Parathyroid adenoma (tissue), 2 donors: ENCODE measurements around the gene AKT3.

Source experiments
- H2AFZ ChIP-seq: fragments of 300-600 bp; sonication (generic); one replicate; pipeline ENCODE4 v1.7.0; 2017; ENCODE audit warnings: antibody characterized with exemption, mild to moderate bottlenecking
- H3K27ac ChIP-seq: fragments of 300-600 bp; sonication (generic); one replicate; pipeline ENCODE4 v1.7.0; 2017
- H3K27me3 ChIP-seq: fragments of 300-600 bp; sonication (generic); one replicate; pipeline ENCODE4 v1.7.0; 2017; ENCODE audit warnings: low read length; ENCODE audit not compliant: control insufficient read depth, insufficient read depth
- H3K36me3 ChIP-seq: fragments of 300-600 bp; sonication (generic); one replicate; pipeline ENCODE4 v1.7.0; 2017; ENCODE audit warnings: low read length; ENCODE audit not compliant: control insufficient read depth, insufficient read depth
- H3K4me1 ChIP-seq: fragments of 300-600 bp; sonication (generic); one replicate; pipeline ENCODE4 v1.7.0; 2017; ENCODE audit warnings: control low read depth
- H3K4me2 ChIP-seq: fragments of 300-600 bp; sonication (generic); one replicate; pipeline ENCODE4 v1.7.0; 2017; ENCODE audit warnings: low read length
- H3K4me3 ChIP-seq: fragments of 300-600 bp; sonication (generic); one replicate; pipeline ENCODE4 v1.7.0; 2017; ENCODE audit warnings: low read depth, low read length
- H3K79me2 ChIP-seq: fragments of 300-600 bp; sonication (generic); one replicate; pipeline ENCODE4 v1.7.0; 2017; ENCODE audit warnings: control low read depth
- H3K9ac ChIP-seq: fragments of 300-600 bp; sonication (generic); one replicate; pipeline ENCODE4 v1.7.0; 2017; ENCODE audit warnings: mild to moderate bottlenecking
- H3K9me3 ChIP-seq: fragments of 300-600 bp; sonication (generic); one replicate; pipeline ENCODE4 v1.7.0; 2017; ENCODE audit warnings: low read length; ENCODE audit not compliant: control insufficient read depth
- TF ChIP-seq, protein P1 (sequence below): fragments of 300-600 bp; sonication (generic); IDR thresholded peaks from one replicate; pipeline ENCODE4 v1.7.0; 2017; ENCODE audit warnings: antibody characterized with exemption, mild to moderate bottlenecking
- donor health status: primary hyperparathyroidism.

The AKT3 gene

GRCh38 chr1:243770860-243771259 lies 79.2 kb downstream of the AKT3 start:
- Histone ChIP-seq H3K79me2 (peaks cover 2% of the 10 kb centered on the region), H3K9ac (no peak overlapping the region), H3K4me2 (no peak overlapping the region), H3K4me1 (no peaks in the 10 kb centered on the region), H3K27ac (no peak overlapping the region), H2AFZ (no peak overlapping the region), H3K9me3 (no peaks in the 10 kb centered on the region), H3K36me3 (no peaks in the 10 kb centered on the region), H3K27me3 (no peaks in the 10 kb centered on the region), H3K4me3 (no peak overlapping the region)
- TF ChIP-seq, protein P1, sequence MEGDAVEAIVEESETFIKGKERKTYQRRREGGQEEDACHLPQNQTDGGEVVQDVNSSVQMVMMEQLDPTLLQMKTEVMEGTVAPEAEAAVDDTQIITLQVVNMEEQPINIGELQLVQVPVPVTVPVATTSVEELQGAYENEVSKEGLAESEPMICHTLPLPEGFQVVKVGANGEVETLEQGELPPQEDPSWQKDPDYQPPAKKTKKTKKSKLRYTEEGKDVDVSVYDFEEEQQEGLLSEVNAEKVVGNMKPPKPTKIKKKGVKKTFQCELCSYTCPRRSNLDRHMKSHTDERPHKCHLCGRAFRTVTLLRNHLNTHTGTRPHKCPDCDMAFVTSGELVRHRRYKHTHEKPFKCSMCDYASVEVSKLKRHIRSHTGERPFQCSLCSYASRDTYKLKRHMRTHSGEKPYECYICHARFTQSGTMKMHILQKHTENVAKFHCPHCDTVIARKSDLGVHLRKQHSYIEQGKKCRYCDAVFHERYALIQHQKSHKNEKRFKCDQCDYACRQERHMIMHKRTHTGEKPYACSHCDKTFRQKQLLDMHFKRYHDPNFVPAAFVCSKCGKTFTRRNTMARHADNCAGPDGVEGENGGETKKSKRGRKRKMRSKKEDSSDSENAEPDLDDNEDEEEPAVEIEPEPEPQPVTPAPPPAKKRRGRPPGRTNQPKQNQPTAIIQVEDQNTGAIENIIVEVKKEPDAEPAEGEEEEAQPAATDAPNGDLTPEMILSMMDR: no peak

DNA sequence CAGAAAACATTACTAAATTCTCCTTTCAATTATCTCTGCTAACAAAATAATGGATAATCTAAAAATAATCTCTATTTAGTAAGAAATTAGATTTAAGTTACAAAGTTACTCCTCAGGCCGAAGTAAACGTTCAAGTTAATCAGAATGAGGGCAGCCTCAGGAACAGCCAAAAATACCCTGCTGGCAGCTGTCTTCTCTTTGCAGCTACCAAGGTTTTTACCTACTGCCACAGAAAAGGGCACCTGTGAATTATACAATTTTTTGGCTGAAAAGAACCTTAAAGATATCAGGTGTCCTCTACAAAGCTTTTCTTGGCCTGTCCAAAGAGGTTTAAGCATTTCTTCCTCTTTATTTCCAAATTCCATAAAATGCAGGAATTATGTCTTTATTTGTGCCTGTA lies 84.4 kb downstream of the AKT3 start:
- Histone ChIP-seq H3K4me3 (no peak overlapping the region), H3K9ac (no peak overlapping the region), H2AFZ (no peak overlapping the region), H3K79me2 (no peaks in the 10 kb centered on the region), H3K27ac (no peak overlapping the region), H3K4me2 (no peak overlapping the region), H3K4me1 (no peaks in the 10 kb centered on the region), H3K27me3 (no peaks in the 10 kb centered on the region), H3K9me3 (no peaks in the 10 kb centered on the region), H3K36me3 (no peaks in the 10 kb centered on the region)
- TF ChIP-seq, protein P1: no peak

- H3K9ac ChIP-seq: no peak overlapping the region
- no peaks in the 10 kb centered on the region for H3K27me3 ChIP-seq
- H3K27ac ChIP-seq: no peak overlapping the region
- peaks cover 6% of the 10 kb centered on the region for H3K79me2 ChIP-seq
- H3K4me1 ChIP-seq: no peaks in the 10 kb centered on the region
- TF ChIP-seq, protein P1: no peak
- no peak overlapping the region for H3K4me2 ChIP-seq
- no peaks in the 10 kb centered on the region for H3K9me3 ChIP-seq
- no peak overlapping the region for H3K4me3 ChIP-seq
- no peak overlapping the region for H2AFZ ChIP-seq
- H3K36me3 ChIP-seq: no peaks in the 10 kb centered on the region
These were observed 86.2 kb downstream of the AKT3 start for GRCh38 chr1:243763806-243764205.

GRCh38 chr1:243758647-243759046 lies 91.4 kb downstream of the AKT3 start:
- no peak overlapping the region for H3K4me2 ChIP-seq
- H3K4me1 ChIP-seq: no peaks in the 10 kb centered on the region
- no peaks in the 10 kb centered on the region for H3K36me3 ChIP-seq
- H3K27me3 ChIP-seq: no peaks in the 10 kb centered on the region
- no peak overlapping the region for H2AFZ ChIP-seq
- H3K27ac ChIP-seq: no peak overlapping the region
- peaks cover 12% of the 10 kb centered on the region for H3K79me2 ChIP-seq
- H3K4me3 ChIP-seq: no peak overlapping the region
- TF ChIP-seq, protein P1: no peak
- no peak overlapping the region for H3K9ac ChIP-seq
- H3K9me3 ChIP-seq: no peaks in the 10 kb centered on the region

- Histone ChIP-seq H3K4me2 (no peak overlapping the region), H3K9ac (no peak overlapping the region), H3K27ac (no peak overlapping the region), H3K79me2 (peaks cover 12% of the 10 kb centered on the region), H3K4me3 (no peak overlapping the region), H3K27me3 (no peaks in the 10 kb centered on the region), H3K9me3 (no peaks in the 10 kb centered on the region), H3K4me1 (no peaks in the 10 kb centered on the region), H2AFZ (no peak overlapping the region), H3K36me3 (no peaks in the 10 kb centered on the region)
- TF ChIP-seq, protein P1: no peak
These were observed 93.5 kb downstream of the AKT3 start for GRCh38 chr1:243756529-243756928.
